HG02981 (cell line): ENCODE data around the gene FANCC.

Source experiments
- ATAC-seq: cut with Tn5 transposase; IDR thresholded peaks from one replicate; pipeline ENCODE4 v1.9.1; 2021; ENCODE audit warnings: mild to moderate bottlenecking, moderate library complexity; ENCODE audit not compliant: unreplicated experiment

Gene FANCC

DNA sequence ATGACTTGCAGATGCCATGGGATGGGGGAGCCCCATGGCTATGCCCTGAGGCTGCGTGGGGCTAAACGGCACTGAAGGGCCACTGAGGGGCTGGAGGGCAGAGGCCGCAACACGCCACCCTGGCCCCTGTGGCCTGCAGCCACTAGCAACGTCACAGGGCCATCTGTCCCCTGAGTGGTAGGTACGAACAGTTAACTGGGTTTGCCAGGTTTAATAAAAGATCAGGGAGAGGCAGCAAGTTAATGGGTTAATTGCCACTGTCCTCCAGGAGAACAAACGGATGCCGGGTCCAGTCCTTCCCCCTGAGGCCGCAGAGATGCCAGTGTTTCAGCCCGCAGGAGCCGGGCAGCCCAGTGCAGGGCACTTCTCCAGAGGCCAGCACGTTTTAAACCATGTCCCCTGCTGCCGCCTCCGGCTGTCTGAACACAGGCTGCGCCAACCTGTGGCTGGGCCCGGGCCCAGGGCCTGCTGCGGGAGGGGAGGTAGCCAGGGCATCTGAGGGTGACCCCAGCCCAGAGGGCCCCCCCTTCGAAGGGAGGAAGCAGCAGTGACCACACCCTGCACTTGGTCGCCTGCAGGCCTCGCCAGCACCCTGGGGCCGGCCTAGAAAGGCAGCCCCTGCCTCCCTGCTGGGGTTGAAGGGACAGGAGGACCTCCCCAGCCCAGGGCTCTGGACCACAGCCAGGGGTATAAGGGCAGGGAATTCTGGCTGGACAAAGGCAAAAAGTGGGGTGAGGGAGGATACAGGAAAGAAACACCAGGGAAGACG, 227.3 kb downstream of the FANCC start:
- no peak for ATAC-seq

DNA sequence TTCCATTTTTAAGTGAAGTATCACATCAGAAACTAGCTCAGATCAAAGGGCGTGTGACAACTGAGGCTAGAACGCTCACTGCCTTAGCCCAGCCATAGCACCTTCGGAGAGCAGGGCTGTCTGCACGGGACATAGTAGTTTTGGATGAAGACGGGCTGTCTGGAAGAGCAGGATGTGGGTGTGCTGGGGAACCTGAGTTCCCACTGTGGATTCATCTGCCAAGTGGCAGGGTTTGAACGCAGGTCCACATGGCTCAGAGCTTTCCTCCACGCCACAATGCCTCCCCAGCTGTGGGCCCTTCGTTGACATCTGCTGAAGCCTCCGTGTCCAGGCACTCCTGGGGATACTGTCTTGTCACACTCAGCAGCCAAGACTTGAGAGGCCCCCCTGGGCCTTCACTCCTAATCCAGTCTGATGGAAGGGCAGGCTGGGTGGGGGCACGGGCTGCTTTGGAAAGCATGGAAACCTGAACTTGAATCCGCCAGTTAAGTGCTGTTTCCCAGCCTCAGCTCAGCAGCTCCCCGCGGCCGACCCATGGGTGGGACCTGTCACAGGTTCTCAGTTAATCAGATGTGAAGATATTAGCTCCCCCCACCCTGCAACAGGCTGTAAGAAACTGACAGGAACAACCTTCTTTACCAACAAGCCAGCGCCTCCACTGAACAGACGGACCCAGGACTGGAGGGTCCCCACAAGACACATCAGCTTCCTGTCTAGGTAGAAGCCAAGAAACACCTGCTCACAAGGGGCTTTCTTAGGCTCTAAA, 228.1 kb downstream of the FANCC start:
- no peak for ATAC-seq

- ATAC-seq: no peak
These were observed 228.9 kb downstream of the FANCC start for GRCh38 chr9:95088421-95089161.

GRCh38 chr9:95087659-95088242, 229.8 kb downstream of the FANCC start:
- no peak for ATAC-seq

DNA sequence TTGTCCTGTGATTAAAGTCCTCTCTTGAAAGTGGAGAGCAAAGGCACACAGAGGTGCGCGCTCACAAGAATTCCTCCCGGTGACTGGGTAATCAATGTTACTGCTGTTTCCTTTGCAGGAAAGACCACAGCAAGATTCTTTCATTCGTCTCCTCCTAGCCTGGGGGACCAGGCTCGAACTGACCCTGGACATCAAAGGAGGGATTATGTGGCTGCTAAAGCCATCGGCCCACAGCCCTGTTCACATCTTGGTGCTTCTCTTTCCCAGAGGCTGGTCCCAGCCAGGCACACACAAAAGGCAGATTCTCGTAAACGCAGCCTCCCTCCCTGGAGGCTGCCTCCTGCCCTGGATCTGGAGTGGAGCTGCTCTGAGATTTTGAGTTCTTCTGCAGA, 230.9 kb downstream of the FANCC start:
- no peak for ATAC-seq

DNA sequence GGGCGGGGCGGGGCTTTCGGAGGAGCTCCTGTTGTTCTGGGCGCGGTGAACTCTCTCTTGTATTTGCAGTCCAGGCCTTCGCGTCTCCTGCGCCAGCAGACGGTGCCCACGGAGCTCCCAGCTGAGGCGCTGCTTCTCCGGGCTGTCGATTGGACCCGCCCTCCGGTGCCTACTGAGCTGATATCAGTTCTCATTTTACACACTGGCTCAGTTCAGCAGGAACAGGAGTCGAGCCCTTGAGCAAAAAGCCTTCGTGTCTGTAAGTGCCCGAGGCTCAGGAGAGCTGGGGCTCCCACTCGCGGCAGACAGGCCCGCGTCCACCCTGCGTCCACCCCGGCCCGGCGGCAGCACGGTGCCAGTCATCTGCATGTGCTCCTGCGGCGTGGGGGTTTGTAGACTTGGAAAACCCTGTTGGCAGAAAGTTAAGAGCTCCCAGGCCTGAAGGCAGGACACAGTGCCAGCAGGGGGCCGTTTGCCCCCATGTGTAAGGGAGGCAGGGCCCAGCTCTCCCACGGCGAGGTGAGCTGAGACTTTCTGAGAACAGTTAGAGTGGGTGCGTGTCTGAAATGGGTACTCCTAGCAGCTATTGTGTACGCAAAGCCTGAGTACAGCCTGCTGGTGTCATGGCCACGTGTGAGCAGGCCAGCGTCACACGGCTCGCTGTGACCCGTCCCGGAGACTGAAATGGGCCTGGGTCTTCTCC, 231.5 kb downstream of the FANCC start:
- ATAC-seq: no peak

- no peak for ATAC-seq
These were observed 232.3 kb downstream of the FANCC start for GRCh38 chr9:95085036-95085770.

GRCh38 chr9:95084254-95084934, 233.1 kb downstream of the FANCC start:
- ATAC-seq: no peak

DNA sequence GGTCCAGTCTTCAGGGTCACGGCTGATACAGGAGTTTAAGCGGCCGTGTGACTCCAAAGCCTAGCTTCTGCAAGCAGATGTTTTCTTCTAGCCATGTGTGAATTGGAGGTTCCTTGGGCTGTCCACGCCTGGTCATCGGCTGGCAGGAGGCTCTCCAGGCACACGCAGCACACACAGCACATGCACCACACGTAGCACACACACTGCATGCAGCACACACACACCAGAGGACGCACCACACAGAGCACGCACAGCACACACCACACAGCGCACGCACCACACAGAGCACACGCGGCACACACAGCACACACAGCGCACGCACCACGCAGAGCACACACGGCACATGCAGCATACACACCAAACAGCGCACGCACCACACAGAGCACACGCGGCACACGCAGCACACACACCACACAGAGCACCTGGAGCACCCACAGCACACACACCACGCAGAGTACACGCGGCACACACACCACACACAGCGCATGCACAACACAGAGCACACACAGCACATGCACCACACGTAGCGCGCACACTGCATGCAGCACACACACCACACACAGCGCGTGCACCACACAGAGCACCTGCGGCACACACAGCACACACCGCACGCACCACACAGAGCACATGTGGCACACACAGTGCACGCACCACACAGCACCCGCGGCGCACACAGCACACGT, 234.3 kb downstream of the FANCC start:
- ATAC-seq: no peak

DNA sequence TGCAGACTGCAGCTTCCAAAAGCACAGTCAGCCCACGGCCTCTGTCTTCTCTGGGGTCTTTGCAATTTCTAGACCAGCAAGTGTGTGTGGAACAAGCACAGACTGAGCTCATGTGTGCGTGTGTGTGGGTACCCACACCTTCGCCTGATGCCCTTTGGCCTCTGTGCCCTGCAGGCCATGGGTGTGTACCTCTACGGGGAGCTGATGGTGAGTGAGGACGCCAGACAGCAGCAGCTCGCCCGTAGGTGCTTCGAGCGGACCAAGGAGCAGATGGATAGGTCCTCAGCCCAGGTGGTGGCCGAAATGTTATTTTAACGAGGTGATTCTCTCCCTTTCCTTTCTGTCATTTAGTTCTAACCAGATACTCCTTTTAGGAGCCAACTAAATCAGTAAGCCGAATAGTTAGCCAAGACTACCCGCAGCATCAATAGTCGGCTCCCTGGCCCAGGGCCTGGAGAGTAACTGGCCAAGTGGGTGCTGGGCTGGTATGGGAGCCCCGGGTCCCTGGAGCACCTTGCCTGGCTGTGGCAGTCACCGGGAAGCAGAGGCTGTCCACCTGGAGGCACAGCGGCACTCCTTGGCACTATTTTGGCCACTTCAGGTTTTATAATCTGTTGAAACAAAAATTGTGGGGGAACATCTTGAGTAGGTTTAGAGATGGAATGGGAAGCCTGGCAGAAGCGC, 235.0 kb downstream of the FANCC start:
- no peak for ATAC-seq

GRCh38 chr9:95081998-95082397, 235.5 kb downstream of the FANCC start:
- ATAC-seq: no peak

GRCh38 chr9:95080961-95081647, 236.4 kb downstream of the FANCC start:
- ATAC-seq: no peak

GRCh38 chr9:95079461-95079860, 238.0 kb downstream of the FANCC start:
- no peak for ATAC-seq

DNA sequence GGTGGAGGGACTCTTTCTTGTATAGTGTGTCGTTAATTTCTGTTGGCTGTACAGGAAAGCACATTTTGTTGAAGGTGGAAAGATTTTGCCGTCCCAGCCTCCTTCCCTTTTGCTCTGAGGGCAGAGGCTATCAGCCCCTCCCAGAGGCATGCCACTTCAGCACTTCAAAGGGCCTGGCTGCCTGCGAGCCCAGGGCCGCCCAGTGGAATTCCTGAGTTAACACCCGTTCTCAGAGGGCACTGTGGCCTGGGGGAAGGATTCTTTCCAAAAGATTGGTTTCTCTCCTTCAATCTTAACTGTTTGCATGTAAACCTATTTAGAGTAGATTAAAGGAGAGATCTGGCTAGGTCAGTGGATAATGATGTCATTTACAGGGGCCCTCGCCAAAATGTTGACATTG, 238.6 kb downstream of the FANCC start:
- ATAC-seq: no peak

- ATAC-seq: no peak
These were observed 239.0 kb downstream of the FANCC start for GRCh38 chr9:95078511-95078910.

- no peak for ATAC-seq
These were observed 239.6 kb downstream of the FANCC start for GRCh38 chr9:95077766-95078370.

- no peak for ATAC-seq
These were observed 240.3 kb downstream of the FANCC start for GRCh38 chr9:95077053-95077765.
